Glutamatergic neuron (in vitro differentiated cells): Measurements from ENCODE around the gene TSPAN9. TPM values are rescaled to one million over a fixed set of nuclear protein-coding genes. Genes with fewer than 3 reads are reported as not detected.
A peak's percentile ranks its signal among the peaks of the same experiment; 100 is the strongest.

Experiments
- DNase-seq: peaks from one replicate; pipeline ENCODE4 v3.0.0; 2022
- H3K27ac Mint-ChIP-seq: one replicate; pipeline ENCODE4 v1.8.0; 2020; ENCODE audit warnings: mild to moderate bottlenecking, mixed read lengths, inconsistent platforms; ENCODE audit not compliant: unreplicated experiment
- H3K27me3 Mint-ChIP-seq: one replicate; pipeline ENCODE4 v1.8.0; 2020; ENCODE audit warnings: mild to moderate bottlenecking, moderate library complexity, mixed read lengths, inconsistent platforms; ENCODE audit not compliant: unreplicated experiment
- H3K36me3 Mint-ChIP-seq: one replicate; pipeline ENCODE4 v1.8.0; 2020; ENCODE audit warnings: mild to moderate bottlenecking, mixed read lengths, inconsistent platforms; ENCODE audit not compliant: unreplicated experiment
- H3K4me1 Mint-ChIP-seq: one replicate; pipeline ENCODE4 v1.8.0; 2020; ENCODE audit warnings: mild to moderate bottlenecking, low read depth, mixed read lengths, inconsistent platforms; ENCODE audit not compliant: unreplicated experiment
- H3K4me3 Mint-ChIP-seq: one replicate; pipeline ENCODE4 v1.8.0; 2020; ENCODE audit warnings: mild to moderate bottlenecking, mixed read lengths, inconsistent platforms; ENCODE audit not compliant: unreplicated experiment
- H3K9me3 Mint-ChIP-seq: one replicate; pipeline ENCODE4 v1.8.0; 2020; ENCODE audit warnings: mild to moderate bottlenecking, moderate library complexity, mixed read lengths, inconsistent platforms; ENCODE audit not compliant: unreplicated experiment
- total RNA-seq: library from RNA; stranded (reverse); fragmentation: NEBNext Ultra II Directional; extraction: Animal tissue kit (Norgen Biotek cat#: 25700); gene quantifications from one replicate; pipeline ENCODE4 v1.2.1, GENCODE V29; 2021; ENCODE audit not compliant: unreplicated experiment
- TF ChIP-seq, protein P1 (sequence below): fragments of 200-600 bp; sonication (generic); IDR thresholded peaks from one replicate; pipeline ENCODE4 v1.5.0; 2021; ENCODE audit not compliant: partially characterized antibody, unreplicated experiment

The TSPAN9 gene
- total RNA-seq, 1 donor from 2014 or later = 142 TPM

DNA sequence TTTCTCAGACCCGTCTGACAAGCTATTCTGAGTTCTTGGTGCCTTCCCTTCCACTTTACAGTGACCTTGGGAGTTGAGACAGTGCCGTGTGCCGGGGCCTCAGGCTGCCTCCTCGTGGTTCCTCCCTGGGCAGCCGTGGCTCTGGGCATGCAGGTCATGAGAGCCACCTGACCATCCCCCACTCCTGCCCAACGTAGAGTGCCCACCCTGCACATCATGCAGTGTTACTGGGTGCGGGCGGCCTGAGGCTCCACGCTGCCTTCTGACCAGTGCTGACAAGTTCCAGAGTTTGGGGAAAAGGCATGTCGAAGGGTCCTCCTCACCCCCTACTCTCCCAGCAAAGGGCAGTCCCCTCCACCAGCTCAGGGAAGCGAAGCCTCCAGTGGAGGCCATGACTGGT lies 190.5 kb downstream of the TSPAN9 start:
- peaks cover 22% of the 10 kb centered on the region for H3K27me3 Mint-ChIP-seq
- TF ChIP-seq, protein P1, sequence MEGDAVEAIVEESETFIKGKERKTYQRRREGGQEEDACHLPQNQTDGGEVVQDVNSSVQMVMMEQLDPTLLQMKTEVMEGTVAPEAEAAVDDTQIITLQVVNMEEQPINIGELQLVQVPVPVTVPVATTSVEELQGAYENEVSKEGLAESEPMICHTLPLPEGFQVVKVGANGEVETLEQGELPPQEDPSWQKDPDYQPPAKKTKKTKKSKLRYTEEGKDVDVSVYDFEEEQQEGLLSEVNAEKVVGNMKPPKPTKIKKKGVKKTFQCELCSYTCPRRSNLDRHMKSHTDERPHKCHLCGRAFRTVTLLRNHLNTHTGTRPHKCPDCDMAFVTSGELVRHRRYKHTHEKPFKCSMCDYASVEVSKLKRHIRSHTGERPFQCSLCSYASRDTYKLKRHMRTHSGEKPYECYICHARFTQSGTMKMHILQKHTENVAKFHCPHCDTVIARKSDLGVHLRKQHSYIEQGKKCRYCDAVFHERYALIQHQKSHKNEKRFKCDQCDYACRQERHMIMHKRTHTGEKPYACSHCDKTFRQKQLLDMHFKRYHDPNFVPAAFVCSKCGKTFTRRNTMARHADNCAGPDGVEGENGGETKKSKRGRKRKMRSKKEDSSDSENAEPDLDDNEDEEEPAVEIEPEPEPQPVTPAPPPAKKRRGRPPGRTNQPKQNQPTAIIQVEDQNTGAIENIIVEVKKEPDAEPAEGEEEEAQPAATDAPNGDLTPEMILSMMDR = no peak

DNA sequence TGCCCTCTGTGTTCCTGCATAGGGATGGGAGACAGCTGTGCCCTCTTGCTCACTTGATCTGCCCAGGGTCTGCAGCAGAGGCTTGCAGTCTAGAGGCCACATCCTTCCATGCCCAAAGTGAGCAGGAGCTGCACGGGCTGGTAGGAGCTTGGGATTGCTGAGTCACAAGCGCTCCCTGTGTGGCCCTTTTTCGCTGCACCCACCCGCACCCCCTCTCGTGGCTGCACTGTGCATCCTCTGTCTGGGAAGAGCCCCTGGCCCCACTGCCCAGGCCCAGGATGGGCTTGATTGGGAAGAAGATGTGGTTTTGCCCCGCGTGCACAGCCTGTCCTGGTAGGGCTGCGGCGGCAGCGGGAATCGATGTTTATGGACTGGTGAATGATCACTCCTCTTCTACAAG lies 192.4 kb downstream of the TSPAN9 start:
- H3K4me3 Mint-ChIP-seq = no peak overlapping the region
- no peaks in the 10 kb centered on the region for H3K36me3 Mint-ChIP-seq
- peak overlapping the region; percentile 17 for H3K27ac Mint-ChIP-seq
- no peak for DNase-seq
- TF ChIP-seq, protein P1 = no peak
- peaks cover 11% of the 10 kb centered on the region for H3K9me3 Mint-ChIP-seq
- H3K27me3 Mint-ChIP-seq = peaks cover 15% of the 10 kb centered on the region
- peaks cover 29% of the 10 kb centered on the region for H3K4me1 Mint-ChIP-seq

More for the DNA sequence above, 190.5 kb downstream of the TSPAN9 start:
- H3K27ac Mint-ChIP-seq = no peak overlapping the region
- H3K36me3 Mint-ChIP-seq = no peaks in the 10 kb centered on the region
- no peak for DNase-seq
- H3K4me1 Mint-ChIP-seq = peaks cover 36% of the 10 kb centered on the region
- peaks cover 17% of the 10 kb centered on the region for H3K9me3 Mint-ChIP-seq
- no peak overlapping the region for H3K4me3 Mint-ChIP-seq

DNA sequence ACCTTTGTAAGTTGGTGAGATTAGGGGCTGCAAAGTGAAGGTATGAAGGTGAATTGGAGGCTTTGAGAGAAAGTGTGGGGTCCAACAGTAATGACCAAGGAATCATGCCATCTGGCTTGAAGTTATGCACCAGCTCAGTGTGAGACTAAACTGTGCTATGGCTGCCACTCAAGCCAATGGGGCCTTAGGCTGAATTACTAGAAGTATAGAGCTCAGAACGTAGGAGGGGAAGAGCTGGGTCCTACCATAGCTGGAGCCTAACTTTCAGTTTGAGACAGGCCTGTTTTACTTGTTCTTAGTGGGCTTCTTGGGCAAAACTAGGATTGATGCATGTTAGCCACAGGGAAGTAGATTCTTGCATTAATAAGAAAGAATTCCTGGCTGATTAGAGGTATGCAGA lies 194.0 kb downstream of the TSPAN9 start:
- peaks cover 30% of the 10 kb centered on the region for H3K4me1 Mint-ChIP-seq
- no peak overlapping the region for H3K4me3 Mint-ChIP-seq
- H3K27ac Mint-ChIP-seq = no peak overlapping the region
- no peak for DNase-seq
- peaks cover 8% of the 10 kb centered on the region for H3K9me3 Mint-ChIP-seq
- H3K36me3 Mint-ChIP-seq = no peaks in the 10 kb centered on the region
- TF ChIP-seq, protein P1 = no peak
- H3K27me3 Mint-ChIP-seq = peaks cover 16% of the 10 kb centered on the region

DNA sequence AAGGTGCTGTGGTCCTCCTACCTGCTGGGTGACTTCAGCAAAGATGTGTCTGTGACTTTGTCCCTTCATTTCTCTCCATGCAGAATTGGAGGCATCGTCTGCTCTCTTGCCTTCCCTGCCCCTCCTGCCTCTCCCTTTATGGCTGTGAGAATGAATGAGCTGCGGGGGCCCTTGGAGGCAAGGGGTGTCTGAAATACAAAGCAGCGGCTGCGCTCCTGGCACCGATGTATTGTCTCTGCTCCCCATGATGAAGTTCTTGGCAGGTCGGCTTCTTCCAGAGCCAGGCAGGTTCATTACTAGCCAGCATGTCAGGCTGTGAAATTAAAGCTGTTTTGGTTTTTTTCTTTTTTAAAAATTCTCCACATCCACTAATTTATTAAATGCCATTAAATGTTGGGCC lies 194.5 kb downstream of the TSPAN9 start:
- Mint-ChIP-seq H3K27ac (no peak overlapping the region), H3K27me3 (peaks cover 15% of the 10 kb centered on the region), H3K9me3 (peaks cover 7% of the 10 kb centered on the region), H3K4me3 (no peak overlapping the region), H3K4me1 (peaks cover 31% of the 10 kb centered on the region), H3K36me3 (no peaks in the 10 kb centered on the region)
- DNase-seq = no peak
- TF ChIP-seq, protein P1 = no peak

DNA sequence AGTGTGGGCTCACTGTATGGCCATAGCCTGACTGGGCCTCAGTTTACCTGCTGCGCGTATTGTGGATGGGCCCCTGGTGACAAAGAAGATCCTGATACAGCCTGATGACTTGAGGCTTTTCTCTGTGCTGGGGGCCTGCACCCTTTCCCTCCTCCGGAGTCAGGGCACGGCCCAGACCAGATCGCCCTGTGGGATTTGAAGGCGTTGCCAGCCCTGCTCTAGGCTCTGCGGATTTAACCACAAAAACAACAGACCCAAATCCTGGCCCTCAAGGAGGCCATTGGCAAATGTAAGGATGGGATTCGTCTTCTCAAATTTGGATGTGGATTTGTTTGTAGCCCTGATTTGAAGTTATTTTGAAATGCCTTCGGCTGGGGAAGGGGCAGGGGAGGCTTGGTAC lies 195.8 kb downstream of the TSPAN9 start:
- H3K4me1 Mint-ChIP-seq = peaks cover 31% of the 10 kb centered on the region
- H3K9me3 Mint-ChIP-seq = peaks cover 5% of the 10 kb centered on the region
- peaks cover 14% of the 10 kb centered on the region for H3K27me3 Mint-ChIP-seq
- no peak for DNase-seq
- TF ChIP-seq, protein P1 = no peak
- no peak overlapping the region for H3K27ac Mint-ChIP-seq
- no peaks in the 10 kb centered on the region for H3K36me3 Mint-ChIP-seq
- no peak overlapping the region for H3K4me3 Mint-ChIP-seq
